HCT116 (cell line): Measurements from ENCODE around the gene BRDT.

Experiments
- CTCF ChIP-seq, 3 experiments: fragments of 200-600 bp in 1 of 3; sonication (generic) in 1 of 3; IDR thresholded peaks in 2 of 3; conservative IDR thresholded peaks in 1 of 3; 2 replicates each; pipeline ENCODE4 v1.5.1; 2012 to 2017; ENCODE audit warnings: low read depth in 2 of 3, low read length in 2 of 3, antibody characterized with exemption in 1 of 3, borderline replicate concordance in 1 of 3, control low read depth in 1 of 3, mild to moderate bottlenecking in 1 of 3, mixed read lengths in 1 of 3, mixed run types in 1 of 3, moderate library complexity in 1 of 3; ENCODE audit not compliant: insufficient read depth in 1 of 3
- ELF1 ChIP-seq: IDR thresholded peaks from 2 replicates; pipeline ENCODE4 v1.6.1; 2012; ENCODE audit warnings: low read depth, borderline replicate concordance
- EZH2 ChIP-seq: fragments of 200-600 bp; sonication (generic); IDR thresholded peaks from 2 replicates; pipeline ENCODE4 v1.6.1; 2017; ENCODE audit warnings: antibody characterized with exemption, mixed run types
- MAX ChIP-seq: IDR thresholded peaks from 2 replicates; pipeline ENCODE4 v1.6.1; 2012
- POLR2A ChIP-seq: IDR thresholded peaks from 2 replicates; pipeline ENCODE4 v1.7.0; 2011; ENCODE audit warnings: borderline replicate concordance; ENCODE audit not compliant: insufficient read depth, insufficient read length; ENCODE audit errors: extremely low read depth
- REST ChIP-seq: IDR thresholded peaks from 2 replicates; pipeline ENCODE4 v1.6.1; 2012; ENCODE audit warnings: low read depth
- SRF ChIP-seq: IDR thresholded peaks from 2 replicates; pipeline ENCODE4 v1.6.1; 2012; ENCODE audit warnings: low read depth
- YY1 ChIP-seq: IDR thresholded peaks from 2 replicates; pipeline ENCODE4 v1.6.1; 2011; ENCODE audit warnings: low read length, low read depth, moderate library complexity, mild to moderate bottlenecking; ENCODE audit not compliant: insufficient replicate concordance; ENCODE audit errors: extremely low read depth
- ZFX ChIP-seq: fragments of 450-650 bp; IDR thresholded peaks from 2 replicates; pipeline ENCODE4 v1.6.1; 2017
- ZNF274 ChIP-seq: fragments of 200-500 bp; sonication (Bioruptor generic); IDR thresholded peaks from 2 replicates; pipeline ENCODE4 v1.6.1; 2014; ENCODE audit warnings: mild to moderate bottlenecking, low read depth, low read length, inconsistent platforms

GRCh38 chr1:91913018-91913417 lies 36.2 kb upstream of the BRDT start:
- no peak for TF ChIP-seq ELF1
- TF ChIP-seq ZNF274, result no peak
- no peak for TF ChIP-seq YY1
- no peak for TF ChIP-seq POLR2A
- no peak for TF ChIP-seq CTCF (IDR thresholded peaks at IDR 0.05 in 2 of 3, conservative IDR thresholded peaks at IDR 0.05 in 1 of 3; ENCODE audit: borderline replicate concordance in 1 of 3, insufficient read depth in 1 of 3, low read depth in 2 of 3, low read length in 2 of 3)
- TF ChIP-seq EZH2, result no peak
- TF ChIP-seq REST, result no peak
- TF ChIP-seq MAX, result no peak
- TF ChIP-seq SRF, result no peak
- no peak for TF ChIP-seq ZFX
